Measurements from ENCODE around the gene MRPL28.

The MRPL28 gene

DNA sequence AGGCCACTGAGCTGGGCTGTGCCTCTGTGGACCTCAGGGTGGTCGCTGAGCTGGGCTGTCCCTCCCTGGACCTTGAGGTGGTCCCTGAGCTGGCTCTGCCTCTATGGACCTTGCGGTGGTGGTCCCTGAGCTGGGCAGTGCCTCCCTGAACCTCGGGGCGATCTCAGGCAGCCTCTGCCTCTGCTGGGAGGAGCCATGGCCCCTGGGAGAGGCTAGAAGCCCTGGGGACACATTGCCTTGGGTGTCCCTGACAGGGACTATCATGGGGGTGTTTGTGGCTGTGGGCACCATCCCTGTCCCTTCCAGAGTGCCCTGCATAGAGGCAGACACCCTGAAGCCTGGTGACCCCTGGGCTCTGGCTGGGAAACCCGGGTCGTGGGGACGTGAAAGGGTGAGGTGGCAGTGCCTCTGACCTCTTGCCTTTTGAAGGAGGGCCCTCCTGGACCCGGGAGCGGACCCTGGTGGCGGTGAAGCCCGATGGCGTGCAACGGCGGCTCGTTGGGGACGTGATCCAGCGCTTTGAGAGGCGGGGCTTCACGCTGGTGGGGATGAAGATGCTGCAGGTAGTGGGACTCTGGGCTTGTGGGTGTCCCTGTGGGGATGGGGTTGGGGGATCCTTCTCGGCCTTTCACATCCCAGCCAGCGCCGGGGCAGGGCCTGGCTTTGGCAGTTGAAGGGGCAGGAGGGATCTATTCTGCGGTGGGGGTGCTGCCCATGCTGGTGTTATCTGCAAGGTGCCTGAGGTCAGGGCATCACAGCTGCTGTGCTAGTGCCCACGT lies 28.4 kb upstream of the MRPL28 start:
- Mint-ChIP-seq H3K36me3 (ENCODE audit: low read depth) (peaks cover 4% of the 10 kb centered on the region), H3K4me1 (peaks cover 31% of the 10 kb centered on the region), H3K27ac (peak overlapping the region; percentile 85), H3K9me3 (no peaks in the 10 kb centered on the region), H3K27me3 (ENCODE audit: low read depth, poor library complexity) (peaks cover 7% of the 10 kb centered on the region), H3K4me3 (peak overlapping the region; percentile 77)
- no peak for DNase-seq
- TF ChIP-seq, protein P1, sequence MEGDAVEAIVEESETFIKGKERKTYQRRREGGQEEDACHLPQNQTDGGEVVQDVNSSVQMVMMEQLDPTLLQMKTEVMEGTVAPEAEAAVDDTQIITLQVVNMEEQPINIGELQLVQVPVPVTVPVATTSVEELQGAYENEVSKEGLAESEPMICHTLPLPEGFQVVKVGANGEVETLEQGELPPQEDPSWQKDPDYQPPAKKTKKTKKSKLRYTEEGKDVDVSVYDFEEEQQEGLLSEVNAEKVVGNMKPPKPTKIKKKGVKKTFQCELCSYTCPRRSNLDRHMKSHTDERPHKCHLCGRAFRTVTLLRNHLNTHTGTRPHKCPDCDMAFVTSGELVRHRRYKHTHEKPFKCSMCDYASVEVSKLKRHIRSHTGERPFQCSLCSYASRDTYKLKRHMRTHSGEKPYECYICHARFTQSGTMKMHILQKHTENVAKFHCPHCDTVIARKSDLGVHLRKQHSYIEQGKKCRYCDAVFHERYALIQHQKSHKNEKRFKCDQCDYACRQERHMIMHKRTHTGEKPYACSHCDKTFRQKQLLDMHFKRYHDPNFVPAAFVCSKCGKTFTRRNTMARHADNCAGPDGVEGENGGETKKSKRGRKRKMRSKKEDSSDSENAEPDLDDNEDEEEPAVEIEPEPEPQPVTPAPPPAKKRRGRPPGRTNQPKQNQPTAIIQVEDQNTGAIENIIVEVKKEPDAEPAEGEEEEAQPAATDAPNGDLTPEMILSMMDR (IDR thresholded peaks at IDR 0.05): no peak

DNA sequence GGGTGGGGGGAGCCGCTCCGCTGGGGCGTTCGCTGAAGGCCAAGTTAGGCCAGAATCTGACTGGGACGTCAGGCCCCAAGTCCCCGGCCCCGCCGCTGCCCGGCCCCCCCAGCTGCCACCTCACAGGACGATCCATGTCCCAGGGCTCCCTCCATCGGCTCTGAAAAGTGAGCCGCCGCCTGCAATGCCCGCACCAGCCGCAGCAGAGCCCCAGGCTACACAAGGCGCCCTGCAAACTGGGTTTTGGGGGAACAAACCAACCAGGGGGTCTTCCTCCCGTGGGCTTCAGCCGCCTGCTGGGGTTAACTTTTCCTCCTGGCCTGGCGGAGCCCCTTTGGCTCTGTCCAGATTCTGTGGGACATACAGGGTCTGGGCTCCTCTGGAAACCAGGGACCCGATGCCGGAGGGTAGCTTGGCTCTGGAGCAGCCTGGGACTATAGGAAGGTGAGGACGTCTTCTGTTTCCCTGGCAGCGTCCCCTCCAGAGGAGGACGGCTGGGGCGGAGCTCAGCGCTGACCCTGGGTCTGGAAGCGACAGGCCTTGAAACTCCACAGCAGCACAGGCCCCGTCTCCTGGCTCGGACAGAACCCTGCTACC lies 27.5 kb upstream of the MRPL28 start:
- Mint-ChIP-seq H3K27ac (peak overlapping the region; percentile 85), H3K9me3 (peaks cover 3% of the 10 kb centered on the region), H3K4me1 (peaks cover 31% of the 10 kb centered on the region), H3K36me3 (ENCODE audit: low read depth) (peaks cover 4% of the 10 kb centered on the region), H3K27me3 (ENCODE audit: low read depth, poor library complexity) (peaks cover 7% of the 10 kb centered on the region), H3K4me3 (peak overlapping the region; percentile 77)
- TF ChIP-seq, protein P1 (IDR thresholded peaks at IDR 0.05): peak; percentile 20
- DNase-seq: peak; percentile 80

DNA sequence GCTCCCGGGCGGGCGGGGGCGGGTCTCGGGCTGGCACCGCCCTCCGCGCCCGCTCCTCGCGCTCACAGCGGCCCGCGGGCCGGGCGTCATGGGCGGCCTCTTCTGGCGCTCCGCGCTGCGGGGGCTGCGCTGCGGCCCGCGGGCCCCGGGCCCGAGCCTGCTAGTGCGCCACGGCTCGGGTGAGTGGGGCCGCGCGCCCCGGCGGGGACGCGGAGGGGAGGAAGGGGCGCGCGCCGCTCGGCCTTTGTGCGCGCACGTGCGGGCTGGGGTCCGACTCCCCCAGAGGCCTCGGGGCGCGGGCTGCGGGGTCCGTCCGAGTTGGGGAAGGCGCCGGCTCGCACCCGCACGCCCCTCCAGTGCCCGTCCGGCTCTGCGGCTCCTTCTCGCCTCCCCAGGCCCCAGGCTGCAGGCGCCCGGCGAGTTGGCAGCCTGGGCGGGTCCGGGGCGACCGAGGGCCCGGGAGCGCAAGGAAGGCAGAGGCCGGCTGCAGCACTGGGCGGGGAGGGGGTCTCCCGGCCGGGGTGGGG lies 26.9 kb upstream of the MRPL28 start, which contains the start of gene NME4:
Gene NME4 (plus strand): TSS at position 65 of the 527 bp plus-strand sequence. CDS start 24 bp downstream, at position 89.
- peaks cover 7% of the 10 kb centered on the region for H3K27me3 Mint-ChIP-seq (ENCODE audit: low read depth, poor library complexity)
- DNase-seq: peak; percentile 59
- peak within 1 kb of the TSS; percentile 94 for H3K4me3 Mint-ChIP-seq
- H3K27ac Mint-ChIP-seq: peak within 1 kb of the TSS; percentile 97
- H3K4me1 Mint-ChIP-seq: peaks cover 31% of the 10 kb centered on the region
- TF ChIP-seq, protein P1 (IDR thresholded peaks at IDR 0.05): no peak
- peaks cover 4% of the 10 kb centered on the region for H3K9me3 Mint-ChIP-seq
- H3K36me3 Mint-ChIP-seq (ENCODE audit: low read depth): peaks cover 4% of the 10 kb centered on the region

DNA sequence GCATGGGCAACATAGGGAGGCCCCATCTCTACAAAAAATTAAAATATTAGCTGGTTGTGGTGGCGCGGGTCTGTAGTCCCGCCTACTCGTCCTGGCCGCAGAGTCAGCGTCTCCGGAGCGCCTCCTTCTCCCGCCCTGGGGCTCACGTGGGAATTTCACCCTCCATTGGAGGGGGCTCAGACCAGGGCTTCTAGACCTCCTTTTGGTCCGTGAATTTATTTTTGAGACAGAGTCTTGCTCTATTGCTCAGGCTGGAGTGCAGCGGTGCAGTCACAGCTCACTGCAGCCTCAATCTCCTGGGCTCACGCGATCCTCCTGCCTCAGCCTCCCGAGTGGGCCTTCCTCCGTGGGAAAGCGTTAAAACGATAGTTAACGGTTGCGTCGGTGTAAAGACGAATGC lies 26.3 kb upstream of the MRPL28 start:
- H3K27me3 Mint-ChIP-seq (ENCODE audit: low read depth, poor library complexity): peaks cover 7% of the 10 kb centered on the region
- H3K4me3 Mint-ChIP-seq: peak overlapping the region; percentile 94
- TF ChIP-seq, protein P1 (IDR thresholded peaks at IDR 0.05): no peak
- peaks cover 31% of the 10 kb centered on the region for H3K4me1 Mint-ChIP-seq
- peak overlapping the region; percentile 97 for H3K27ac Mint-ChIP-seq
- peak; percentile 60 for DNase-seq
- peaks cover 4% of the 10 kb centered on the region for H3K9me3 Mint-ChIP-seq
- peaks cover 9% of the 10 kb centered on the region for H3K36me3 Mint-ChIP-seq (ENCODE audit: low read depth)

DNA sequence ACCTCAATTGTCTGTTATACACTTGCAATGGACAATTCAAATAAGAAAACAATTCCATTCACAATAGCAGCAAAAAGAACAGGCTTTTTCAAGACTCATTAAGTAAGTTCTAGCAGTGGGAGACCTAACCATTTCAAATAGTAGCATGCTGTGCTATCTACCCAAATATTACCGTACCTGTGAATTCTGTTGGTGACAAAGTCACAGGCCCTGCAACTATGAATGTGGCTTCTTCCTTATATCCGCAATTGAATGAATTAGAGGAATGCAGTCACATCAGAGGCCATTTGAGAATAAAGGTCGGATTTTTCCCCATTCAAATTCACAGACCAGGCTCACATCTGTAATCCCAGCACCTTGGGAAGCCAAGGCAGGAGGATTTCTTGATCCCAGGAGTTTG lies 25.9 kb upstream of the MRPL28 start:
- DNase-seq: no peak
- peaks cover 9% of the 10 kb centered on the region for H3K36me3 Mint-ChIP-seq (ENCODE audit: low read depth)
- TF ChIP-seq, protein P1 (IDR thresholded peaks at IDR 0.05): no peak

More for the DNA sequence above, 25.9 kb upstream of the MRPL28 start:
- peaks cover 4% of the 10 kb centered on the region for H3K9me3 Mint-ChIP-seq
- peaks cover 31% of the 10 kb centered on the region for H3K4me1 Mint-ChIP-seq
- H3K4me3 Mint-ChIP-seq: peak overlapping the region; percentile 94
- peaks cover 7% of the 10 kb centered on the region for H3K27me3 Mint-ChIP-seq (ENCODE audit: low read depth, poor library complexity)
- H3K27ac Mint-ChIP-seq: peak overlapping the region; percentile 97
